NCI-H2196 (cell line): ENCODE results near the gene HSPB1.
"Not testable (repeated sequence)": the region's sequence is repeated elsewhere in the genome, so short reads cannot be mapped to it uniquely, and the experiment has no call there.

Experiments
- DNase-seq: peaks from one replicate; lab custom pipeline; 2025; ENCODE audit not compliant: unreplicated experiment; lab: John Stamatoyannopoulos, UW

HSPB1 gene

GRCh38 chr7:76281006-76281705 lies 21.3 kb upstream of the HSPB1 start:
- DNase-seq = no peak

GRCh38 chr7:76281706-76282343 lies 20.6 kb upstream of the HSPB1 start:
- no peak for DNase-seq

- DNase-seq = peak; percentile 36
Observed at GRCh38 chr7:76282344-76283253, 19.9 kb upstream of the HSPB1 start.

GRCh38 chr7:76283254-76284159 lies 19.0 kb upstream of the HSPB1 start:
- DNase-seq = no peak

- no peak for DNase-seq
Observed at GRCh38 chr7:76285604-76286374, 16.7 kb upstream of the HSPB1 start.

DNA sequence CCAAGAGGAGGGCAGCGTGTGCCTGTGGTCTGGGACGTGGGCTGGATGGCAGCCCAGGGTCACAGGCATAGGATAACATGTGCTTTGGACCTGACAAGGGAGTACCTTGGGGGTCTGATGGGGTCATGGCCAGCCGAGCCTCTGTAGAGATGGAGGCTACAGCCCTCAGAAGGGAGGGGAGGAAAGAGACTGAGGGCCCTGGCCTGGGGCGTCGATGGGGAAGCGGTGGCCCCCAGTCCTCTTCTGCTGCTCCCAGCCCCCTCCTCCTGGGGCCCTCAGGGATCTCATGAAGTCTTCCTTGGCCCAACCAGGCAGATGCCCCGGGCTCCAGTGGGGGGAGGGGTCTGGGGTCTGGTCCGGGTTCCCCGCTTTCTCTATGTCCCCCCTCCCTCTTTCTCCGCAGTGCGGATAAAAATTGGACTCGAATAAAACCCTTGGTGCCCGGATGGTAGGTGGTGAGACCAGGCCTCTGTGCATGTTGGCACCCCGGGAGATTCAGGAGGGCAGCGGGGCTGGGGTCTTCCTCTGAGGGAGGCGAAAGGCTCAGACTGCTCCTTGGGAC lies 15.6 kb upstream of the HSPB1 start:
- no peak for DNase-seq

DNA sequence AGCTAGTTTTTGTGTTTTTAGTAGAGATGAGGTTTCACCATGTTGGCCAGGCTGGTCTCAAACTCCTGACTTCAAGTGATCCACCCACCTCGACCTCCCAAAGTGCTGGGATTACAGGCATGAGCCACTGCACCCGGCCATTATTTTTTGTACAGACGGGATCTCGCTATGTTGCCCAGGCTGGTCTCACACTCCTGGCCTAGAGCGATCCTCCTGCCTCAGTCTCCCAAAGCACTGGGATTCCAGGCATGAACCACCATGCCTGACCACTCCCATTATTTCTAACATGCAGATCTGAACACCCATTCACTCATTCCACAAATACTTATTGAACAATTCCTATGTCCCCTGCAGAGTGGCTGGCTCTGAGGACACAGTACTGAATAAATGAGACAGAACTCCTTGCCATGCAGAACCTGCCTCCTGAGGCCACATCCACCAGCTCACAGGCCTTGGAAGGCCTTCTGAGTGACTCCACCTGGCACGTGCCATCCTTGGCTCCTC lies 11.6 kb upstream of the HSPB1 start:
- not testable (repeated sequence) for DNase-seq

- peak; percentile 89 for DNase-seq
Observed at GRCh38 chr7:76291351-76292212, 10.9 kb upstream of the HSPB1 start.

- DNase-seq = no peak
Observed at GRCh38 chr7:76292213-76292573, 10.3 kb upstream of the HSPB1 start.

GRCh38 chr7:76292911-76293310 lies 9.6 kb upstream of the HSPB1 start:
- not testable (repeated sequence) for DNase-seq

DNA sequence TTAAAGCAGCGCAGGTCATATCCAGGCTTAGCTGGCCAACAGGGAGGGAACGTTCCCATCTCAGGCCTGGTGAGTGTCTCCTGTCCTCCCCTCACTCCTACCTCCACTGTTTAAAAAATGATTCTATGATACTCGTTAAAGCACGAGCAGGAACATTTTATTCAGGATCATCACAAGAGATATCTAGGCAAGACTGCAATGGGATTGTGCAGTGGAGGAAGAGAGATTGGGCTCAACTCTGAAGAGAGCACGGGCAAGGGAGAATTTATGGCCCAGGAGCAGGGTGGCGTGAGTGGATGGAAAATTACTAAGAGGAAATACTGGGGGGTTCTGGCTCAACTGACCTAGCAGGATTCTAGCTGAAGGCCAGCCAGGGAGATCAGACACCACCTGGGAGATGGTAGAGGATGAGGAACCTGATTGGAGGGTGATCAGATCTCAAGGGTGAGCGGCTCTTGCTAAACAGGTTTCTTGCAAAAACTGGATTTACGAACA lies 9.0 kb upstream of the HSPB1 start:
- DNase-seq = no peak

- peak; percentile 84 for DNase-seq
Observed at GRCh38 chr7:76294344-76295024, 8.0 kb upstream of the HSPB1 start.

GRCh38 chr7:76296743-76297740 lies 5.4 kb upstream of the HSPB1 start:
- DNase-seq = peak; percentile 36

GRCh38 chr7:76300166-76300731 lies 2.2 kb upstream of the HSPB1 start:
- peak; percentile 75 for DNase-seq

GRCh38 chr7:76301000-76301399 lies 1.5 kb upstream of the HSPB1 start:
- DNase-seq = no peak
